ENCODE measurements around the gene PLAC8L1.

The PLAC8L1 gene

GRCh38 chr5:146079695-146080373 is 25.5 kb downstream of the PLAC8L1 start:
- DNase-seq: no peak

DNA sequence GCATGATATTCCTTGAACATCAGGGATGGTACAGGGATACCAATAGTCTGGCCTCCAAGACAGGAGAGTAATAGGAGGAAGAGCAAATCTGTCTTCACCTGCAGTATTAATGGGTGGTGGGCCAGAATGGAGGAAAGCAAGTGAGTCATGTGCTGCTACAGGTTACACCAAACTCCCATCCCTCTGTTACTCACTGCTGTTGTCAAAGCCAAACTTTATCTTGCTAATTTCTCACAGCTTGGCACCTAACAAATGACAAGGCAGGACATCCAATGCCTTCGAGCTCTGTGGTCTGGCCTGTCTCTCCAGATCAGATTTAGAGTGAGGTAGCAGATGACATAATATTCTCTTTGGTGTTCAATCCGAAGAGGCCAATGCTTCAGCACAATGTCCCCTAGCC is 26.8 kb downstream of the PLAC8L1 start:
- DNase-seq: no peak

DNA sequence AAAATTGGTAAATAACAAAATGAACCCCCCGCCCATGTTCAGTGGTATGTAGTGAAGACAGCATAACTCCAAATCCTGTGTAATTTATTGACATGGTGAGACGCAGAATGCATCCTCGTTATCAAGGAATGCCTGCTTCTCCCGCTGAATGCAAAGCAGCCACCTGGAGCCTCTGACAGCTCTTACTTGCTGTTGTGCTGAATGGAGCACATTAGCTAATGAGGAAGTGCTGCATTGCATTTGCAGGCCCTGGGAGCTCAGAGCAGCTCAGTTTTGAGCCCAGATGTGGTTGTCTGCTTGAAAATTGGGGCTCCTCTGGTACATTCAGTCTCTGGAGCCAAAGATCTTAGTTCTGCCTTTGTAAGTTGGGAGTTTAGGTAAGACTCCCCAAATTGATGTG is 28.9 kb downstream of the PLAC8L1 start:
- DNase-seq: no peak

DNA sequence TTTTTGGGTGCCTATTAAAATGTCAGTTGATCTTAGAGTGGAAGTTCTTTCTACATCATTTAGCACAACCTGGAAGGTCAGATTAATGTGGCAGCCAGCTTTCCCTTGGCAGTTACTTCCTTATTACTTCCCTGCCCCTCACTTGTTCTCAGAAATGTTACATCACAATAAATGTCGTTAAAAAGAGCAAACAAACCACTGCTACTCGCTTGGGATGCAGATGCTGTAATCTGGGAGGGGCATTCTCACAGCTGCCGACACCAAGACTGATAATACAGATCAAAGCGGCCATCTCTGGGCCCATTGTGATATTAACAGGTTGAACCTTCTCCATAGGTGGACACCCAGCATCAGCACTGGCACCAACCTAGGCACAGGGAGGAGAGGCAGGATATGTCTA is 29.3 kb downstream of the PLAC8L1 start:
- no peak for DNase-seq

GRCh38 chr5:146073239-146073900 is 32.0 kb downstream of the PLAC8L1 start:
- DNase-seq: no peak

GRCh38 chr5:146072595-146072994 is 32.8 kb downstream of the PLAC8L1 start:
- no peak for DNase-seq

DNA sequence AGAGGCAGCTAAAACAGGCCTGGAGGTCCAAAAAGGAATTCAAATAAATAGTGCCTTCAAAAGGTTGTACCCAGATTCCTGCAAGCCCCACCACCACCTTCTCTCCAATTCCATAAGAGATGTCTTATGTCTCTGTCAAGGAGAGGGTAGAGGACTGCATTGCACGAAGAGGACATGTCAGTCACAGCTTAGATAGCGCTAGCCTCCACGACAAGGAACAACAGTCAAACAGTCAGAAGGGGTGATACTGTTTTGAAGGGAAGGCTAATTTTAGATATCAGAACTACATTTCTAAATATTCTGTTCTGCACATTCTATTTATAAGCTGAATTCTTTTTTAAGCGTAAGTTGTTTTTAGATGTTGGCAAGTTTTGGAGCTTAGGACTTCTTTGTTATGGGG is 34.2 kb downstream of the PLAC8L1 start:
- DNase-seq: no peak

DNA sequence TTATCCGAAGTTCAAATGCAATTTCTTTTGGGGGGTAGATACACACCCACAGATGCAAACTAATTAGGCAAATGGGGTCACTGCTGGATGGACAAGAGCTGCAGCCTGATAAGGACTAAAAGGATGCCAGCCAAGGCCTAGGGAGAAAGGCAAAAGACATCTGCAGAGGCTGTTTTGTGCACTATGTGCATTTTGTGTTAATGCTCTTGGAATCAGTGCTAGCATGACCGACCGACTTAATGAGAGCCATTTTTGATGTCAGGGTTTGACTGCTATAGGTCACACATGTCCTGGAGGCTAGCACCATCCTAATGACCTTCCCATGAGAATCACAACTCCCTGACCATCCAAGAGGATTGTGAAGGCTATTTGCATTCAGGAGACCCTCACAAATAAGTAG is 34.6 kb downstream of the PLAC8L1 start:
- DNase-seq: no peak

GRCh38 chr5:146069780-146070099 is 35.6 kb downstream of the PLAC8L1 start:
- no peak for DNase-seq

GRCh38 chr5:146068977-146069779 is 36.2 kb downstream of the PLAC8L1 start:
- no peak for DNase-seq

- DNase-seq: no peak
These were observed 37.2 kb downstream of the PLAC8L1 start for GRCh38 chr5:146068206-146068605.

- DNase-seq: no peak
These were observed 38.4 kb downstream of the PLAC8L1 start for GRCh38 chr5:146066968-146067367.

- no peak for DNase-seq
These were observed 45.2 kb downstream of the PLAC8L1 start for GRCh38 chr5:146060221-146060585.

GRCh38 chr5:146059460-146060220 is 45.7 kb downstream of the PLAC8L1 start:
- DNase-seq: no peak

GRCh38 chr5:146055432-146055831 is 49.9 kb downstream of the PLAC8L1 start:
- no peak for DNase-seq

- DNase-seq: no peak
These were observed 52.6 kb downstream of the PLAC8L1 start for GRCh38 chr5:146052780-146053179.

DNA sequence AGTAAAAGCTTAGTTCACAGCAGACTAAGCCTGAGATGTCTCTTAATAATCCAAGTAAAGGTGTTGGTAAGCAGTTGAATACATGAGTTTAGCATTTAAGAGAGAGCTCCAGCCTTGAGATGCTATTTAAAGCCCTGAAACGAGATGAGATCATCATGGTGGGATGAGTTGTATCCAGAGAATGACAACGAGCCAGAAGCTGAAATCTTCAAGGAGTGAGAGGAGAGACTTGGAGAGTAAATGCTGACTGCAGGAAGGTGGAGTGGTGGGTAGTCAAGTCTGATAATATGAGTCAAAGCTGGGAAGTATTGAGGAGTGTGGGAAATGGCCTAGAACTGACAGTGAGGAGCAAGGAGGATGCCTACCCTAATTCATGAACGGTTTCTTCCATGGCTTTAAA is 53.7 kb downstream of the PLAC8L1 start:
- DNase-seq: no peak

GRCh38 chr5:146050086-146050485 is 55.3 kb downstream of the PLAC8L1 start:
- DNase-seq: no peak

DNA sequence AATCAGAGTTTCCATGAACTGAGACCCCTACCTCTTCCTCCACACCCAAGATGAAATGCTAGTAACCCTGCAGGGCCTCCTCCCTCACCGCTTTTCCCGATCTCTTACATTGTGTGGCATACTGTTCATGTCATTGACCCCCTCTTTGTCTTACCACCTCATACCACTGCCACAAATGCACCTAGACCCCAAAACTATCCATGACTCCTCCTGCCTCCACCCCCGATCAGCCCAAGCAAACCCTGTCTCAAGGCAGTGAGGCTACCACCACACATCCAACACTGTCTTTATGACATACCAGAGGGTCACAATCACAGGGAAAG is 55.7 kb downstream of the PLAC8L1 start:
- no peak for DNase-seq

- DNase-seq: no peak
These were observed 56.2 kb downstream of the PLAC8L1 start for GRCh38 chr5:146048994-146049703.

- DNase-seq: no peak
These were observed 58.0 kb downstream of the PLAC8L1 start for GRCh38 chr5:146047396-146047795.

GRCh38 chr5:146043722-146044121 is 61.7 kb downstream of the PLAC8L1 start:
- DNase-seq: no peak
